Measurements from ENCODE around the gene FGF11.

FGF11 gene

GRCh38 chr17:7462474-7463371, 23.4 kb downstream of the FGF11 start:
- ChIA-PET CTCF (interaction anchor here (0.6 to 0.9 kb wide), 3 partner anchors 28 to 62 kb away, joined by 5 read pairs; no protein-coding TSS in a partner anchor), POLR2A (interaction anchor here (0.5 to 2.1 kb wide), 4 partner anchors 22 to 188 kb away, joined by 3 to 7 read pairs (median 4); partner anchors contain the start of genes POLR2A and TMEM256)
- no peaks in the 10 kb centered on the region for H3K4me1 ChIP-seq (ENCODE audit: control insufficient read depth, insufficient read depth, low read length)
- H3K4me3 ChIP-seq (ENCODE audit: low read depth, low read length) = no peak overlapping the region
- peaks cover 3 to 51% of the 10 kb centered on the region in 2 experiments; a peak in 2 of 3 replicates for H3K36me3 ChIP-seq (ENCODE audit: control insufficient read depth in 2 of 2, insufficient read depth in 1 of 2, low read length in 2 of 2)
- TF ChIP-seq ZNF223 (tag by site-specific recombination; IDR thresholded peaks at IDR 0.05) = no peak
- peak; percentile 94 for TF ChIP-seq ZNF513 (tag by site-specific recombination; IDR thresholded peaks at IDR 0.05)
- no peak for TF ChIP-seq ZNF791 (tag by site-specific recombination; IDR thresholded peaks at IDR 0.05)
- H3K27ac ChIP-seq (ENCODE audit: extremely low read depth, low read depth, low read length) = no peak overlapping the region
- no peaks in the 10 kb centered on the region for H3K9me3 ChIP-seq (ENCODE audit: control insufficient read depth, insufficient read depth, low read depth, low read length)

- Histone ChIP-seq H3K27ac (ENCODE audit: extremely low read depth, low read depth, low read length) (no peak overlapping the region), H3K4me3 (ENCODE audit: low read depth, low read length) (no peak overlapping the region), H3K9me3 (ENCODE audit: control insufficient read depth, insufficient read depth, low read depth, low read length) (no peaks in the 10 kb centered on the region), H3K36me3 (ENCODE audit: control insufficient read depth in 2 of 2, insufficient read depth in 1 of 2, low read length in 2 of 2) (peaks cover 0 to 51% of the 10 kb centered on the region in 2 experiments; a peak in 2 of 3 replicates), H3K4me1 (ENCODE audit: control insufficient read depth, insufficient read depth, low read length) (no peaks in the 10 kb centered on the region)
- ChIA-PET POLR2A (interaction anchor here (1.7 to 2.1 kb wide), 2 partner anchors 21 to 60 kb away, joined by 4 to 7 read pairs; partner anchors contain the start of genes POLR2A and TMEM256), CTCF (interaction anchor here (0.9 to 1.4 kb wide), 2 partner anchors 27 kb away, joined by 4 to 5 read pairs; no protein-coding TSS in a partner anchor)
- TF ChIP-seq ZNF654 (tag by site-specific recombination; IDR thresholded peaks at IDR 0.05; ENCODE audit: low read depth) (no peak), ZNF558 (tag by site-specific recombination; IDR thresholded peaks at IDR 0.05) (no peak), ZBTB44 (tag by site-specific recombination; IDR thresholded peaks at IDR 0.05) (no peak), ZNF626 (tag by site-specific recombination; IDR thresholded peaks at IDR 0.05) (no peak), ZBTB26 (tag by site-specific recombination; optimal IDR thresholded peaks at IDR 0.05) (no peak), ZNF658 (tag by site-specific recombination; IDR thresholded peaks at IDR 0.05) (no peak)
These were observed 24.1 kb downstream of the FGF11 start for GRCh38 chr17:7463372-7463846.

GRCh38 chr17:7464081-7464480, 24.8 kb downstream of the FGF11 start:
- POLR2A ChIA-PET = interaction anchor here (1.2 to 2.1 kb wide), 3 partner anchors 11 to 61 kb away, joined by 4 to 7 read pairs (median 5); partner anchors contain the start of genes POLR2A and TMEM256

More at GRCh38 chr17:7464081-7464480, 24.8 kb downstream of the FGF11 start:
- H3K4me1 ChIP-seq (ENCODE audit: control insufficient read depth, insufficient read depth, low read length) = peaks cover under 1% of the 10 kb centered on the region; the same call in 1 of the 2 replicates
- H3K27ac ChIP-seq (ENCODE audit: extremely low read depth, low read depth, low read length) = no peak overlapping the region
- no peaks in the 10 kb centered on the region for H3K9me3 ChIP-seq (ENCODE audit: control insufficient read depth, insufficient read depth, low read depth, low read length)
- H3K4me3 ChIP-seq (ENCODE audit: low read depth, low read length) = no peak overlapping the region
- TF ChIP-seq ZNF600 (tag by site-specific recombination; IDR thresholded peaks at IDR 0.05) (peak; percentile 34; the same call in 1 of the 2 replicates), ZSCAN4 (tag by site-specific recombination; IDR thresholded peaks at IDR 0.05) (no peak)
- peaks cover 0 to 51% of the 10 kb centered on the region in 2 experiments; a peak in 2 of 3 replicates for H3K36me3 ChIP-seq (ENCODE audit: control insufficient read depth in 2 of 2, insufficient read depth in 1 of 2, low read length in 2 of 2)
- CTCF ChIA-PET = interaction anchor here (0.7 to 1.4 kb wide), 2 partner anchors 27 to 55 kb away, joined by 4 to 5 read pairs; no protein-coding TSS in a partner anchor
